B cell (primary cell): ENCODE data around the gene CDC14A. TPM values are rescaled to one million over a fixed set of nuclear protein-coding genes. Genes with fewer than 3 reads are reported as not detected.
"Not testable (repeated sequence)": the region's sequence is repeated elsewhere in the genome, so short reads cannot be mapped to it uniquely, and the experiment has no call there.

Experiments
- ATAC-seq: fragments of 200-7000 bp; cut with Tn5 transposase; one replicate; pipeline ENCODE4 v1.10.0; 2021; ENCODE audit warnings: low read depth, mild to moderate bottlenecking, moderate number of reproducible peaks, moderate library complexity
- CTCF ChIA-PET: fragments of 350-600 bp; sonication (Branson Sonifier 250); formaldehyde crosslinking; loops from one replicate; lab custom pipeline; 2021; ENCODE audit warnings: antibody characterized with exemption, inconsistent platforms; lab: Charles Lee
- POLR2A ChIA-PET: fragments of 350-600 bp; sonication (Branson Sonifier 250); formaldehyde crosslinking; loops from one replicate; lab custom pipeline; 2021; ENCODE audit warnings: antibody characterized with exemption; lab: Charles Lee
- DNase-seq: peaks from one replicate; pipeline ENCODE4 v3.0.0; 2013
- H2AFZ ChIP-seq: 2 replicates; pipeline ENCODE4 v1.6.1; 2012; ENCODE audit warnings: mild to moderate bottlenecking, low read depth, low read length; ENCODE audit not compliant: insufficient read depth, poor library complexity, severe bottlenecking
- H3K27ac ChIP-seq, 2 donors: 1 replicate in 1 of 2; 2 replicates in 1 of 2; pipeline ENCODE4 v1.5.1; 2012 to 2013; ENCODE audit warnings: low read length in 2 of 2, mild to moderate bottlenecking in 2 of 2, moderate library complexity in 1 of 2
- H3K27me3 ChIP-seq, 4 experiments: fragments of 200-600 bp in 1 of 4; sonication (generic) in 1 of 4; replicated peaks in 1 of 4; 1 replicate in 2 of 4; 2 replicates in 2 of 4; pipeline versions ENCODE4 v1.6.1 to v1.7.0; 2013 to 2016; ENCODE audit warnings: low read length in 3 of 4, mild to moderate bottlenecking in 2 of 4, mixed read lengths in 1 of 4, moderate library complexity in 1 of 4; ENCODE audit not compliant: insufficient read depth in 4 of 4, control insufficient read depth in 3 of 4; ENCODE audit errors: control extremely low read depth in 1 of 4
- H3K36me3 ChIP-seq, 2 experiments: replicated peaks in 1 of 2; 1 replicate in 1 of 2; 2 replicates in 1 of 2; pipeline versions ENCODE4 v1.6.1 to v1.7.1; 2013; ENCODE audit warnings: low read length in 1 of 2; ENCODE audit not compliant: insufficient read depth in 2 of 2, control insufficient read depth in 1 of 2; ENCODE audit errors: control extremely low read depth in 1 of 2, extremely low read depth in 1 of 2
- H3K4me1 ChIP-seq, 2 donors: fragments of 200-600 bp in 1 of 2; sonication (generic) in 1 of 2; 1 replicate in 1 of 2; 2 replicates in 1 of 2; pipeline versions ENCODE4 v1.5.1 to v1.6.1; 2013 to 2017; ENCODE audit warnings: low read length in 2 of 2; ENCODE audit not compliant: control insufficient read depth in 2 of 2, insufficient read depth in 2 of 2
- H3K4me2 ChIP-seq: replicated peaks from 2 replicates; pipeline ENCODE3; 2012; ENCODE audit warnings: mild to moderate bottlenecking, low read depth, low read length; ENCODE audit not compliant: poor library complexity, severe bottlenecking
- H3K4me3 ChIP-seq, 5 experiments: fragments of 200-600 bp in 1 of 5; sonication (generic) in 1 of 5; 1 replicate in 3 of 5; 2 replicates in 2 of 5; pipeline versions ENCODE4 v1.5.1 to v1.7.0; 2011 to 2016; ENCODE audit warnings: low read length in 4 of 5, mild to moderate bottlenecking in 4 of 5, low read depth in 2 of 5, control low read depth in 1 of 5, moderate library complexity in 1 of 5; ENCODE audit not compliant: insufficient read depth in 1 of 5; ENCODE audit errors: control extremely low read depth in 1 of 5, extremely low read depth in 1 of 5
- H3K79me2 ChIP-seq: fragments of 200-600 bp; sonication (generic); one replicate; pipeline ENCODE4 v1.6.0; 2016; ENCODE audit warnings: low read length; ENCODE audit not compliant: control insufficient read depth, insufficient read depth
- H3K9ac ChIP-seq: fragments of 200-600 bp; sonication (generic); 2 replicates; pipeline ENCODE4 v1.6.1; 2017; ENCODE audit warnings: mild to moderate bottlenecking, low read length, moderate library complexity
- H3K9me3 ChIP-seq, 3 donors: one replicate each; pipeline versions ENCODE4 v1.6.1 to v1.7.1; 2013; ENCODE audit warnings: low read length in 2 of 3; ENCODE audit not compliant: control insufficient read depth in 2 of 3, insufficient read depth in 1 of 3; ENCODE audit errors: control extremely low read depth in 1 of 3
- H4K20me1 ChIP-seq: 2 replicates; pipeline ENCODE4 v1.6.0; 2012; ENCODE audit warnings: mild to moderate bottlenecking, low read length; ENCODE audit not compliant: insufficient read depth, control insufficient read depth, poor library complexity, severe bottlenecking
- H3K27ac Mint-ChIP-seq: one replicate; pipeline ENCODE4 v1.8.0; 2021; ENCODE audit warnings: mixed read lengths
- H3K27me3 Mint-ChIP-seq: one replicate; pipeline ENCODE4 v1.8.0; 2021; ENCODE audit warnings: mixed read lengths
- H3K4me1 Mint-ChIP-seq: one replicate; pipeline ENCODE4 v1.8.0; 2021; ENCODE audit warnings: mixed read lengths
- H3K4me3 Mint-ChIP-seq: one replicate; pipeline ENCODE4 v1.8.0; 2021; ENCODE audit warnings: mixed read lengths
- H3K9me3 Mint-ChIP-seq: one replicate; pipeline ENCODE4 v1.8.0; 2022; ENCODE audit warnings: mixed read lengths; ENCODE audit not compliant: insufficient read depth
- EZH2 ChIP-seq: IDR thresholded peaks from 2 replicates; pipeline ENCODE4 v1.6.1; 2012; ENCODE audit warnings: borderline replicate concordance, low read depth, mild to moderate bottlenecking, moderate library complexity, low read length; ENCODE audit not compliant: insufficient read depth, poor library complexity, severe bottlenecking
- WGBS: methylation state at CpG from one replicate; pipeline ENCODE4 v1.1.5; 2013; ENCODE audit warnings: missing lambda C conversion rate; ENCODE audit not compliant: insufficient coverage; 5-methylcytosine and 5-hydroxymethylcytosine counted together
- intact Hi-C: fragments of 100-400 bp; cut with micrococcal nuclease; formaldehyde crosslinking; loops from one replicate; pipeline ENCODE4 v1.10.0; 2022
- polyA plus RNA-seq: library from polyadenylated mRNA; depleted of rRNA; stranded (reverse); fragments of >200 nt; gene quantifications from 2 replicates; pipeline ENCODE4 v1.2.3, GENCODE V29; 2012
- total RNA-seq, 2 donors: library from RNA; stranded (reverse); fragments of 120-200 nt in 1 of 2; gene quantifications; 1 replicate in 1 of 2; 2 replicates in 1 of 2; pipeline versions ENCODE4 v1.2.3 to v1.2.4, GENCODE V29; 2013 to 2022
- TF ChIP-seq, protein P1 (sequence below): fragments of 200-600 bp; IDR thresholded peaks from one replicate; pipeline ENCODE4 v1.8.0; 2022; ENCODE audit warnings: antibody characterized with exemption, mild to moderate bottlenecking

Gene CDC14A
- total and polyA plus RNA-seq, 2 donors (not counting 1 experiment from before 2014, with no cell fraction given) = 6.1 to 41.7 TPM

- H3K9ac ChIP-seq, H3K4me1 ChIP-seq, H3K4me1 Mint-ChIP-seq, intact Hi-C loops, ATAC-seq, H3K27ac Mint-ChIP-seq, DNase-seq, H3K27ac ChIP-seq, H3K4me3 Mint-ChIP-seq, H3K36me3 ChIP-seq, H3K79me2 ChIP-seq, H2AFZ ChIP-seq, H3K4me2 ChIP-seq, H3K4me3 ChIP-seq, POLR2A ChIA-PET, H3K9me3 Mint-ChIP-seq, H3K27me3 ChIP-seq, H4K20me1 ChIP-seq, H3K9me3 ChIP-seq: not testable (repeated sequence)
- CTCF ChIA-PET = interaction anchor here (0.9 kb wide), 1 partner anchor 115 kb away, joined by 3 read pairs; no protein-coding TSS in a partner anchor
- H3K27me3 Mint-ChIP-seq = peaks cover 15% of the 10 kb centered on the region
- 100% methylated on average over 1 of the region's 6 CpGs for WGBS
Measured at GRCh38 chr1:100339735-100340134, 12.6 kb upstream of the CDC14A start.

DNA sequence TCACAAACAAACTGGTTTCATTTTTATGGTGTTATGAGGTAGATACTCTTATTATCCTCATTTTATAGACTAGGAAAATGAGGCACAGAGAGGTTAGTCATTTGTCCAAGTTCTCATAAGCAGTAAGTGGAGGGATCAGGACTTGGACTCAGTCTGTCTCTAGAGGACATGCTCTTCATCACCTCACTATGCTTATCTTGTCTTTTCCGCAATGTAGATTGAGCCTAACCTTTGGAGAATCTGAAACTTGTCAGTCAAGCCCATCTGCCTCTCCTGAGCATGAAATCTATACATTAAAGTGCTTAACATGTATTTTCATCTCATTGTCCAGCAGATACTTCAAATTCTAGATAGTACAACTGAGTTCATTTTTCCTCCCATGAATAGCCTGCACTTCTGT lies 11.8 kb upstream of the CDC14A start:
- Histone ChIP-seq H3K27me3 (peaks cover 0 to 9% (median 2%) of the 10 kb centered on the region in 4 experiments), H2AFZ (no peak overlapping the region), H3K27ac (no peak overlapping the region), H3K4me2 (no peak overlapping the region), H3K4me1 (no peaks in the 10 kb centered on the region), H3K4me3 (no peak overlapping the region), H4K20me1 (no peaks in the 10 kb centered on the region), H3K36me3 (no peaks in the 10 kb centered on the region), H3K9ac (no peak overlapping the region), H3K9me3 (no peaks in the 10 kb centered on the region), H3K79me2 (no peaks in the 10 kb centered on the region)
- DNase-seq (no peak), ATAC-seq (no peak)
- CTCF ChIA-PET = no interaction called here
- peaks cover 15% of the 10 kb centered on the region for H3K27me3 Mint-ChIP-seq
- intact Hi-C loops = no loop called here
- H3K4me3 Mint-ChIP-seq = no peak overlapping the region
- H3K9me3 Mint-ChIP-seq = no peaks in the 10 kb centered on the region
- WGBS = 100% methylated on average over 1 of the region's 1 CpG
- TF ChIP-seq, protein P1, sequence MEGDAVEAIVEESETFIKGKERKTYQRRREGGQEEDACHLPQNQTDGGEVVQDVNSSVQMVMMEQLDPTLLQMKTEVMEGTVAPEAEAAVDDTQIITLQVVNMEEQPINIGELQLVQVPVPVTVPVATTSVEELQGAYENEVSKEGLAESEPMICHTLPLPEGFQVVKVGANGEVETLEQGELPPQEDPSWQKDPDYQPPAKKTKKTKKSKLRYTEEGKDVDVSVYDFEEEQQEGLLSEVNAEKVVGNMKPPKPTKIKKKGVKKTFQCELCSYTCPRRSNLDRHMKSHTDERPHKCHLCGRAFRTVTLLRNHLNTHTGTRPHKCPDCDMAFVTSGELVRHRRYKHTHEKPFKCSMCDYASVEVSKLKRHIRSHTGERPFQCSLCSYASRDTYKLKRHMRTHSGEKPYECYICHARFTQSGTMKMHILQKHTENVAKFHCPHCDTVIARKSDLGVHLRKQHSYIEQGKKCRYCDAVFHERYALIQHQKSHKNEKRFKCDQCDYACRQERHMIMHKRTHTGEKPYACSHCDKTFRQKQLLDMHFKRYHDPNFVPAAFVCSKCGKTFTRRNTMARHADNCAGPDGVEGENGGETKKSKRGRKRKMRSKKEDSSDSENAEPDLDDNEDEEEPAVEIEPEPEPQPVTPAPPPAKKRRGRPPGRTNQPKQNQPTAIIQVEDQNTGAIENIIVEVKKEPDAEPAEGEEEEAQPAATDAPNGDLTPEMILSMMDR = no peak
- TF ChIP-seq EZH2 = no peak
- H3K4me1 Mint-ChIP-seq = no peaks in the 10 kb centered on the region
- POLR2A ChIA-PET = no interaction called here
- H3K27ac Mint-ChIP-seq = no peak overlapping the region
